WTC11 (cell line): ENCODE measurements around the gene CCDC167. TPM values are rescaled to one million over a fixed set of nuclear protein-coding genes. Genes with fewer than 3 reads are reported as not detected.

Experiments
- ATAC-seq: fragments of 200-7000 bp; cut with Tn5 transposase; 2 replicates; pipeline ENCODE4 v1.10.0; 2021; ENCODE audit warnings: mild to moderate bottlenecking, moderate library complexity
- CTCF ChIA-PET: fragments of 300-600 bp; sonication (Branson Sonifier 250); formaldehyde crosslinking; loops from one replicate; lab custom pipeline; 2021; ENCODE audit warnings: antibody characterized with exemption; lab: Charles Lee
- POLR2A ChIA-PET: fragments of 350-600 bp; sonication (Branson Sonifier 250); formaldehyde crosslinking; loops from one replicate; lab custom pipeline; 2021; ENCODE audit warnings: antibody characterized with exemption; lab: Charles Lee
- DNase-seq: peaks from one replicate; pipeline ENCODE4 v3.0.0; 2021; ENCODE audit warnings: low spot score
- H3K27ac Mint-ChIP-seq: 2 replicates; pipeline ENCODE4 v1.8.0; 2021; ENCODE audit warnings: mixed read lengths
- H3K27me3 Mint-ChIP-seq: 2 replicates; pipeline ENCODE4 v1.8.0; 2021; ENCODE audit warnings: low read depth, mild to moderate bottlenecking, moderate library complexity, mixed read lengths
- H3K36me3 Mint-ChIP-seq: 2 replicates; pipeline ENCODE4 v1.8.0; 2021; ENCODE audit warnings: mixed read lengths
- H3K4me1 Mint-ChIP-seq: 2 replicates; pipeline ENCODE4 v1.8.0; 2022; ENCODE audit warnings: mixed read lengths
- H3K4me3 Mint-ChIP-seq: 2 replicates; pipeline ENCODE4 v1.8.0; 2021; ENCODE audit warnings: mild to moderate bottlenecking, moderate library complexity, mixed read lengths
- H3K9me3 Mint-ChIP-seq: 2 replicates; pipeline ENCODE4 v1.8.0; 2021; ENCODE audit warnings: mixed read lengths
- ATF1 ChIP-seq: sonication (generic); formaldehyde crosslinking; IDR thresholded peaks from 2 replicates; pipeline ENCODE4 v1.8.1; 2023; ENCODE audit warnings: mild to moderate bottlenecking, moderate library complexity, missing genetic modification reagents
- ATF3 ChIP-seq: sonication (generic); formaldehyde crosslinking; conservative IDR thresholded peaks from 2 replicates; pipeline ENCODE4 v1.8.1; 2022; ENCODE audit warnings: mild to moderate bottlenecking, missing genetic modification reagents
- CREM ChIP-seq: sonication (generic); formaldehyde crosslinking; IDR thresholded peaks from 2 replicates; pipeline ENCODE4 v1.8.1; 2022; ENCODE audit warnings: mild to moderate bottlenecking, missing genetic modification reagents, moderate library complexity
- E2F1 ChIP-seq: sonication (generic); formaldehyde crosslinking; IDR thresholded peaks from 2 replicates; pipeline ENCODE4 v1.8.0; 2022; ENCODE audit warnings: mild to moderate bottlenecking, missing genetic modification reagents
- E2F4 ChIP-seq: sonication (generic); formaldehyde crosslinking; IDR thresholded peaks from 2 replicates; pipeline ENCODE4 v1.8.1; 2022; ENCODE audit warnings: low read depth, mild to moderate bottlenecking, moderate library complexity, missing genetic modification reagents, borderline replicate concordance
- ELF4 ChIP-seq: sonication (generic); formaldehyde crosslinking; IDR thresholded peaks from 2 replicates; pipeline ENCODE4 v1.8.1; 2022; ENCODE audit warnings: low read depth, mild to moderate bottlenecking, moderate library complexity, missing genetic modification reagents
- ERG ChIP-seq: fragments of 250-450 bp; sonication (Bioruptor Pico); IDR thresholded peaks from 2 replicates; pipeline ENCODE4 v1.8.0; 2021; ENCODE audit warnings: mild to moderate bottlenecking
- ETV6 ChIP-seq: sonication (generic); formaldehyde crosslinking; IDR thresholded peaks from 2 replicates; pipeline ENCODE4 v1.8.1; 2022; ENCODE audit warnings: mild to moderate bottlenecking, missing genetic modification reagents
- FOXJ3 ChIP-seq: sonication (generic); formaldehyde crosslinking; IDR thresholded peaks from 2 replicates; pipeline ENCODE4 v1.9.0; 2021; ENCODE audit warnings: missing genetic modification reagents, mild to moderate bottlenecking, borderline replicate concordance
- GABPB1 ChIP-seq: sonication (generic); formaldehyde crosslinking; IDR thresholded peaks from 2 replicates; pipeline ENCODE4 v1.8.1; 2023; ENCODE audit warnings: mild to moderate bottlenecking, missing genetic modification reagents
- GRHL2 ChIP-seq: fragments of 250-450 bp; sonication (Bioruptor Pico); IDR thresholded peaks from 2 replicates; pipeline ENCODE4 v1.8.0; 2022; ENCODE audit warnings: mild to moderate bottlenecking, moderate library complexity; ENCODE audit not compliant: insufficient replicate concordance, severe bottlenecking
- IRF2 ChIP-seq: sonication (generic); formaldehyde crosslinking; IDR thresholded peaks from 2 replicates; pipeline ENCODE4 v1.8.0; 2022; ENCODE audit warnings: low read depth, missing genetic modification reagents, borderline replicate concordance
- NFE2L1 ChIP-seq: sonication (generic); formaldehyde crosslinking; IDR thresholded peaks from 2 replicates; pipeline ENCODE4 v1.8.1; 2023; ENCODE audit warnings: missing genetic modification reagents
- NR2C2 ChIP-seq: sonication (generic); formaldehyde crosslinking; IDR thresholded peaks from 2 replicates; pipeline ENCODE4 v1.8.0; 2022; ENCODE audit warnings: mild to moderate bottlenecking, missing genetic modification reagents
- NR3C1 ChIP-seq: sonication (generic); formaldehyde crosslinking; conservative IDR thresholded peaks from 2 replicates; pipeline ENCODE4 v1.8.1; 2023; ENCODE audit warnings: low read depth, mild to moderate bottlenecking, missing genetic modification reagents
- ZNF416 ChIP-seq: fragments of 250-450 bp; sonication (Bioruptor Pico); IDR thresholded peaks from 2 replicates; pipeline ENCODE4 v1.9.0; 2021; ENCODE audit warnings: mild to moderate bottlenecking, inconsistent platforms
- ZNF423 ChIP-seq: fragments of 250-450 bp; sonication (Bioruptor Pico); IDR thresholded peaks from 2 replicates; pipeline ENCODE4 v2.1.2; 2022; ENCODE audit warnings: mild to moderate bottlenecking, moderate library complexity
- ZNF425 ChIP-seq: fragments of 250-450 bp; sonication (Bioruptor Pico); conservative IDR thresholded peaks from 2 replicates; pipeline ENCODE4 v1.9.0; 2021; ENCODE audit warnings: mild to moderate bottlenecking
- total RNA-seq: library from RNA; stranded (reverse); gene quantifications from 3 replicates; pipeline ENCODE4 v1.2.3, GENCODE V29; 2021
- TF ChIP-seq, protein P1 (sequence below): sonication (generic); formaldehyde crosslinking; IDR thresholded peaks from 2 replicates; pipeline ENCODE4 v1.8.1; 2022; ENCODE audit warnings: mild to moderate bottlenecking, moderate library complexity, missing genetic modification reagents
- TF ChIP-seq, protein P2 (sequence below): sonication (generic); formaldehyde crosslinking; IDR thresholded peaks from 2 replicates; pipeline ENCODE4 v1.8.0; 2022; ENCODE audit warnings: mild to moderate bottlenecking, missing genetic modification reagents

Gene CCDC167
- total RNA-seq, 1 experiment from 2014 or later: 19.1 TPM

DNA sequence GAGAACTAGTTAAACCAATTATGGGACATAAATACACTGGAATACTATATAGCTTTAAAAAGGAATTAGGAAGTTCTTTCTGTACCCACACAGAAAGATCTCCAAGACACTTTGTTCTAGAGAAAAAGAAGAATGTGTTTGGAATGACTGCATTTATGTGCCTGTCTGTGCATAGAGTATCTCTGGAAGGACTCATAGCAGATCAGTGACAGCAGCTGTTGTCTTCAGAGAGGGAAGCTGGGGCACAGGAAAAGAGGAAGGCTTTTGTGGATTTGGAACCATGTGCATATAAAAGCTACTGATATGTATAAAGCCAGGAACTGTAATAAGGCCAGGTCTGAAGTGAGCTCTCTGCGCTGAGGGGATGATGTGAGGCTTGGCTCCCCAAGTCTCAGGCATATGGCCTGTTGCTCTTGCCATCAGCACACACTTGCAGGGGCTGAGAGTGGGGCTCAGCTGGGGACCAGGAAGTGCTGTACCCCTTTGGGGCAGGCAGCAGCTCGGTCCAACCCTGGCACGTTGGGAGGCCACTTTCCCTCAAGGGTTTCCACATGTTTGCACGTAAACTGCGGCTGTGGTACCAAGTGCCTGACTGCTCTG is 31.8 kb upstream of the CCDC167 start:
- H3K36me3 Mint-ChIP-seq: no peaks in the 10 kb centered on the region
- peaks cover 16% of the 10 kb centered on the region for H3K4me1 Mint-ChIP-seq
- H3K4me3 Mint-ChIP-seq: no peak overlapping the region
- no peak for TF ChIP-seq FOXJ3 (CRISPR knock-in tag)
- ChIA-PET POLR2A (no interaction called here), CTCF (interaction anchor here (0.7 to 3.7 kb wide), 5 partner anchors 28 to 161 kb away, joined by 3 to 15 read pairs (median 4); no protein-coding TSS in a partner anchor)
- H3K27ac Mint-ChIP-seq: no peak overlapping the region
- ATAC-seq (no peak), DNase-seq (no peak)
- H3K9me3 Mint-ChIP-seq: no peaks in the 10 kb centered on the region
- H3K27me3 Mint-ChIP-seq: peaks cover 40% of the 10 kb centered on the region

GRCh38 chr6:37531026-37531425 is 31.3 kb upstream of the CCDC167 start:
- Mint-ChIP-seq H3K9me3 (no peaks in the 10 kb centered on the region), H3K4me3 (no peak overlapping the region), H3K36me3 (no peaks in the 10 kb centered on the region), H3K27me3 (peaks cover 35% of the 10 kb centered on the region), H3K4me1 (peaks cover 16% of the 10 kb centered on the region), H3K27ac (no peak overlapping the region)
- ChIA-PET POLR2A (no interaction called here), CTCF (interaction anchor here (0.6 to 3.7 kb wide), 6 partner anchors 24 to 162 kb away, joined by 3 to 15 read pairs (median 4); no protein-coding TSS in a partner anchor)
- ATAC-seq (no peak), DNase-seq (no peak)
- TF ChIP-seq IRF2 (CRISPR knock-in tag) (no peak), GABPB1 (CRISPR knock-in tag) (no peak), ZNF423 (CRISPR knock-in tag) (no peak), NR3C1 (no peak)

DNA sequence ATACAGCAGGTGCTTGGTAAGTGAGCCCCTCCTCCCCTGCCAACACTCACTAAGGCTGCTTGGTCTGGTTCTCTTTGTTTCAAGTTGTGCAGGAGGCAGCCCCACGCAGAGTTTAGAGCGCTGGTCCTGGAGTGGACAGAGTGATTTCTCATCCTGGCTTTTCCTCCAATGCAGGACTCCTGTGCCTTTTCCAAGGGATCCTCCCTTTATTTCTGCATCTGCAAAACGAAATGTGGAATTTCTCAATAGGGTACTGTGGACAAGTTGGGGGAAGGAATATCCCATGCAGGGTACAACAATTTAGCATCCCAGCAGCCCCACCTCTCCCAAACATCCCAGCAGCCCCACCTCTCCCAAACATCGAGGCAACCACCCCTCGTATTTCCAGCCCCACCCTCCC is 30.6 kb upstream of the CCDC167 start:
- Mint-ChIP-seq H3K4me3 (no peak overlapping the region), H3K4me1 (peaks cover 16% of the 10 kb centered on the region), H3K27ac (no peak overlapping the region), H3K36me3 (no peaks in the 10 kb centered on the region), H3K27me3 (peaks cover 28% of the 10 kb centered on the region), H3K9me3 (no peaks in the 10 kb centered on the region)
- ChIA-PET POLR2A (no interaction called here), CTCF (interaction anchor here (0.6 to 3.7 kb wide), 5 partner anchors 8 to 162 kb away, joined by 3 to 15 read pairs (median 5); no protein-coding TSS in a partner anchor)
- ATAC-seq: no peak
- DNase-seq: no peak
- TF ChIP-seq NR2C2 (no peak), ELF4 (CRISPR knock-in tag) (no peak), ZNF425 (CRISPR knock-in tag) (no peak), ERG (CRISPR knock-in tag) (no peak), NFE2L1 (CRISPR knock-in tag) (no peak), ZNF416 (no peak), ATF3 (CRISPR knock-in tag) (no peak)
- TF ChIP-seq, protein P1, sequence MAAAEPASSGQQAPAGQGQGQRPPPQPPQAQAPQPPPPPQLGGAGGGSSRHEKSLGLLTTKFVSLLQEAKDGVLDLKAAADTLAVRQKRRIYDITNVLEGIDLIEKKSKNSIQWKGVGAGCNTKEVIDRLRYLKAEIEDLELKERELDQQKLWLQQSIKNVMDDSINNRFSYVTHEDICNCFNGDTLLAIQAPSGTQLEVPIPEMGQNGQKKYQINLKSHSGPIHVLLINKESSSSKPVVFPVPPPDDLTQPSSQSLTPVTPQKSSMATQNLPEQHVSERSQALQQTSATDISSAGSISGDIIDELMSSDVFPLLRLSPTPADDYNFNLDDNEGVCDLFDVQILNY: no peak
- TF ChIP-seq, all 79 proteins: peak for 0

DNA sequence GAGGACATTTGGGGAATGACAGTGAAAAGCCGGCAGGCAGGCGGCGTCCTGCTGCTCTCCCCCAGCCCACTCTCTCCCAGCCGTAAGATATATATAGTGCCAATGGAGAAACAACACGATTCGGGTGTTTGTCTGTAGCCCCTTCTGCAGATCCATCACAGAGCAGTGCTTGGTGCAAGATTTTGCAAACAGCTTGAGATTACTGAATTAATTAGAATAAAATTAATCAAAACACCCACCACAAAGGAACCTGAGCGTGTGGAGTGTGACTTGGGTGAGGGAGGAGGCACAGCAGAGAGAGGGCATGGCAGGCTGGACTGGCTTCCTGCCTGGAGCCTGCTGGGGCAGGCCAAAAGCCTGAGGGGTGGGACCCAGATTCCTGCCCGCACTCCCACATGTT is 28.8 kb upstream of the CCDC167 start:
- no peak overlapping the region for H3K4me3 Mint-ChIP-seq
- ChIA-PET POLR2A (no interaction called here), CTCF (interaction anchor here (2.4 to 3.7 kb wide), 2 partner anchors 10 to 37 kb away, joined by 12 to 15 read pairs; no protein-coding TSS in a partner anchor)
- H3K27me3 Mint-ChIP-seq: peaks cover 10% of the 10 kb centered on the region
- no peaks in the 10 kb centered on the region for H3K36me3 Mint-ChIP-seq
- H3K9me3 Mint-ChIP-seq: no peaks in the 10 kb centered on the region
- H3K4me1 Mint-ChIP-seq: peaks cover 6% of the 10 kb centered on the region
- DNase-seq: no peak
- H3K27ac Mint-ChIP-seq: no peak overlapping the region
- ATAC-seq: no peak
- TF ChIP-seq GABPB1 (CRISPR knock-in tag) (no peak), E2F1 (no peak), ETV6 (CRISPR knock-in tag) (no peak), E2F4 (CRISPR knock-in tag) (no peak), ATF1 (CRISPR knock-in tag) (no peak), CREM (no peak), GRHL2 (CRISPR knock-in tag) (no peak)
- TF ChIP-seq, protein P2, sequence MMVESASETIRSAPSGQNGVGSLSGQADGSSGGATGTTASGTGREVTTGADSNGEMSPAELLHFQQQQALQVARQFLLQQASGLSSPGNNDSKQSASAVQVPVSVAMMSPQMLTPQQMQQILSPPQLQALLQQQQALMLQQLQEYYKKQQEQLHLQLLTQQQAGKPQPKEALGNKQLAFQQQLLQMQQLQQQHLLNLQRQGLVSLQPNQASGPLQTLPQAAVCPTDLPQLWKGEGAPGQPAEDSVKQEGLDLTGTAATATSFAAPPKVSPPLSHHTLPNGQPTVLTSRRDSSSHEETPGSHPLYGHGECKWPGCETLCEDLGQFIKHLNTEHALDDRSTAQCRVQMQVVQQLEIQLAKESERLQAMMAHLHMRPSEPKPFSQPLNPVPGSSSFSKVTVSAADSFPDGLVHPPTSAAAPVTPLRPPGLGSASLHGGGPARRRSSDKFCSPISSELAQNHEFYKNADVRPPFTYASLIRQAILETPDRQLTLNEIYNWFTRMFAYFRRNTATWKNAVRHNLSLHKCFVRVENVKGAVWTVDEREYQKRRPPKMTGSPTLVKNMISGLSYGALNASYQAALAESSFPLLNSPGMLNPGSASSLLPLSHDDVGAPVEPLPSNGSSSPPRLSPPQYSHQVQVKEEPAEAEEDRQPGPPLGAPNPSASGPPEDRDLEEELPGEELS (CRISPR knock-in tag): no peak
